Measurements from ENCODE around the gene ATXN7L1. TPM values are rescaled to one million over a fixed set of nuclear protein-coding genes. Genes with fewer than 3 reads are reported as not detected.

Gene ATXN7L1
- total RNA-seq, 4 donors from 2014 or later, result 30.8 to 45.8 (median 39.3) TPM

GRCh38 chr7:105862770-105863169 lies 13.6 kb downstream of the ATXN7L1 start:
- no peak for DNase-seq
- Histone ChIP-seq H3K36me3 (no peaks in the 10 kb centered on the region), H3K9me3 (no peaks in the 10 kb centered on the region), H3K4me1 (no peaks in the 10 kb centered on the region), H3K27me3 (no peaks in the 10 kb centered on the region), H3K27ac (no peak overlapping the region), H3K4me3 (no peak overlapping the region)
- TF ChIP-seq POLR2A (IDR thresholded peaks at IDR 0.05), result no peak
- no peak for TF ChIP-seq CTCF (IDR thresholded peaks at IDR 0.05)

GRCh38 chr7:105862276-105862675 lies 14.1 kb downstream of the ATXN7L1 start:
- no peak for DNase-seq
- H3K4me3 ChIP-seq, result no peak overlapping the region
- TF ChIP-seq CTCF (IDR thresholded peaks at IDR 0.05) (no peak), POLR2A (IDR thresholded peaks at IDR 0.05) (no peak)

GRCh38 chr7:105861224-105861623 lies 15.2 kb downstream of the ATXN7L1 start:
- H3K36me3 ChIP-seq, result no peaks in the 10 kb centered on the region
- H3K4me3 ChIP-seq, result no peak overlapping the region
- no peaks in the 10 kb centered on the region for H3K4me1 ChIP-seq
- H3K9me3 ChIP-seq, result no peaks in the 10 kb centered on the region
- no peak overlapping the region for H3K27ac ChIP-seq
- no peak for DNase-seq
- H3K27me3 ChIP-seq, result no peaks in the 10 kb centered on the region
- no peak for TF ChIP-seq CTCF (IDR thresholded peaks at IDR 0.05)
- no peak for TF ChIP-seq POLR2A (IDR thresholded peaks at IDR 0.05)

More at GRCh38 chr7:105862276-105862675, 14.1 kb downstream of the ATXN7L1 start:
- Histone ChIP-seq H3K27ac (no peak overlapping the region), H3K9me3 (no peaks in the 10 kb centered on the region), H3K4me1 (no peaks in the 10 kb centered on the region), H3K27me3 (no peaks in the 10 kb centered on the region), H3K36me3 (no peaks in the 10 kb centered on the region)

- no peak for DNase-seq
- H3K27ac ChIP-seq, result no peak overlapping the region
- no peaks in the 10 kb centered on the region for H3K36me3 ChIP-seq
- H3K9me3 ChIP-seq, result no peaks in the 10 kb centered on the region
- TF ChIP-seq CTCF (IDR thresholded peaks at IDR 0.05), result no peak
- TF ChIP-seq POLR2A (IDR thresholded peaks at IDR 0.05), result no peak
- no peaks in the 10 kb centered on the region for H3K27me3 ChIP-seq
- no peaks in the 10 kb centered on the region for H3K4me1 ChIP-seq
- H3K4me3 ChIP-seq, result no peak overlapping the region
These were observed 15.6 kb downstream of the ATXN7L1 start for GRCh38 chr7:105860793-105861192.

- DNase-seq, result no peak
- Histone ChIP-seq H3K27ac (no peak overlapping the region), H3K4me1 (peaks cover 0 to 4% (median 0%) of the 10 kb centered on the region in 4 donors), H3K9me3 (no peaks in the 10 kb centered on the region), H3K4me3 (no peak overlapping the region), H3K27me3 (no peaks in the 10 kb centered on the region), H3K36me3 (no peaks in the 10 kb centered on the region)
- no peak for TF ChIP-seq POLR2A (IDR thresholded peaks at IDR 0.05)
- no peak for TF ChIP-seq CTCF (IDR thresholded peaks at IDR 0.05)
These were observed 19.1 kb downstream of the ATXN7L1 start for GRCh38 chr7:105857009-105857952.

Measured in Peyer's patch (tissue), 4 donors.